ENCODE data around the gene RUNX2. TPM values are rescaled to one million over a fixed set of nuclear protein-coding genes. Genes with fewer than 3 reads are reported as not detected.

Gene RUNX2
- total RNA-seq, 4 donors from 2014 or later = 1.00 to 8.1 (median 3.6) TPM

- no peaks in the 10 kb centered on the region for H3K4me1 ChIP-seq
- no peak overlapping the region for H3K4me3 ChIP-seq
- DNase-seq = no peak
- no peaks in the 10 kb centered on the region for H3K9me3 ChIP-seq
- intact Hi-C loops (cut with DNase I; ENCODE audit: low total_unique reads) = no loop called here
- peaks cover 5% of the 10 kb centered on the region for H3K27me3 ChIP-seq
- WGBS, 2 donors (ENCODE audit: low coverage in 1 of 2) = 77 to 79% methylated on average over 2 of the region's 2 CpGs
- no peaks in the 10 kb centered on the region for H3K36me3 ChIP-seq
- TF ChIP-seq EP300 (IDR thresholded peaks at IDR 0.05; ENCODE audit: low read depth) (no peak), POLR2AphosphoS5 (IDR thresholded peaks at IDR 0.05) (no peak), POLR2A (IDR thresholded peaks at IDR 0.05) (no peak), CTCF (IDR thresholded peaks at IDR 0.05) (no peak)
- in situ Hi-C loops (cut with MboI; ENCODE audit: low pct_ligation_motif_present in 1 of 4, low pct_unique_long_range_greater_than_20kb in 1 of 4, low sequenced_read_pairs in 3 of 4) = no loop called here
- no peak overlapping the region for H3K27ac ChIP-seq
These were observed 70.1 kb downstream of the RUNX2 start for GRCh38 chr6:45398075-45398813.

GRCh38 chr6:45400021-45400420 lies 71.9 kb downstream of the RUNX2 start:
- DNase-seq = no peak
- Histone ChIP-seq H3K27ac (no peak overlapping the region), H3K4me3 (no peak overlapping the region), H3K27me3 (peaks cover 5% of the 10 kb centered on the region), H3K4me1 (no peaks in the 10 kb centered on the region), H3K9me3 (no peaks in the 10 kb centered on the region), H3K36me3 (no peaks in the 10 kb centered on the region)
- in situ Hi-C loops (cut with MboI; ENCODE audit: low pct_ligation_motif_present in 1 of 4, low pct_unique_long_range_greater_than_20kb in 1 of 4, low sequenced_read_pairs in 3 of 4) = loop anchor here in 2 of 4 donors (25.0 kb wide), 1 partner anchor 738 kb away; no protein-coding TSS in a partner anchor
- intact Hi-C loops (cut with DNase I; ENCODE audit: low total_unique reads) = no loop called here
- no peak for TF ChIP-seq POLR2A (IDR thresholded peaks at IDR 0.05)
- TF ChIP-seq CTCF (IDR thresholded peaks at IDR 0.05) = no peak
- TF ChIP-seq EP300 (IDR thresholded peaks at IDR 0.05; ENCODE audit: low read depth) = no peak
- TF ChIP-seq POLR2AphosphoS5 (IDR thresholded peaks at IDR 0.05) = no peak
- 82 to 84% methylated on average over 2 of the region's 2 CpGs for WGBS, 2 donors (ENCODE audit: low coverage in 1 of 2)

- TF ChIP-seq CTCF (IDR thresholded peaks at IDR 0.05) (no peak), POLR2AphosphoS5 (IDR thresholded peaks at IDR 0.05) (no peak), EP300 (IDR thresholded peaks at IDR 0.05; ENCODE audit: low read depth) (no peak), POLR2A (IDR thresholded peaks at IDR 0.05) (no peak)
- H3K4me3 ChIP-seq = no peak overlapping the region
These were observed 83.8 kb downstream of the RUNX2 start for GRCh38 chr6:45411959-45412358.

GRCh38 chr6:45415315-45415714 lies 87.2 kb downstream of the RUNX2 start:
- intact Hi-C loops (cut with DNase I; ENCODE audit: low total_unique reads) = no loop called here
- peaks cover 56% of the 10 kb centered on the region for H3K27me3 ChIP-seq

More at GRCh38 chr6:45411959-45412358, 83.8 kb downstream of the RUNX2 start:
- H3K27me3 ChIP-seq = peaks cover 22% of the 10 kb centered on the region
- H3K4me1 ChIP-seq = no peaks in the 10 kb centered on the region
- DNase-seq = no peak
- intact Hi-C loops (cut with DNase I; ENCODE audit: low total_unique reads) = no loop called here
- 82 to 90% methylated on average over 5 of the region's 5 CpGs for WGBS, 2 donors (ENCODE audit: low coverage in 1 of 2)
- in situ Hi-C loops (cut with MboI; ENCODE audit: low pct_ligation_motif_present in 1 of 4, low pct_unique_long_range_greater_than_20kb in 1 of 4, low sequenced_read_pairs in 3 of 4) = loop anchor here in 3 of 4 donors (10.0 to 25.0 kb wide), 3 partner anchors 303 to 757 kb away; no protein-coding TSS in a partner anchor
- H3K36me3 ChIP-seq = no peaks in the 10 kb centered on the region
- H3K9me3 ChIP-seq = no peaks in the 10 kb centered on the region
- no peak overlapping the region for H3K27ac ChIP-seq

More at GRCh38 chr6:45415315-45415714, 87.2 kb downstream of the RUNX2 start:
- TF ChIP-seq POLR2A (IDR thresholded peaks at IDR 0.05) = no peak
- TF ChIP-seq POLR2AphosphoS5 (IDR thresholded peaks at IDR 0.05) = no peak
- no peak for TF ChIP-seq CTCF (IDR thresholded peaks at IDR 0.05)
- no peak for TF ChIP-seq EP300 (IDR thresholded peaks at IDR 0.05; ENCODE audit: low read depth)
- H3K36me3 ChIP-seq = no peaks in the 10 kb centered on the region
- H3K4me3 ChIP-seq = no peak overlapping the region
- in situ Hi-C loops (cut with MboI; ENCODE audit: low pct_ligation_motif_present in 1 of 4, low pct_unique_long_range_greater_than_20kb in 1 of 4, low sequenced_read_pairs in 3 of 4) = loop anchor here in 3 of 4 donors (10.0 to 25.0 kb wide), 3 partner anchors 299 to 761 kb away; no protein-coding TSS in a partner anchor
- DNase-seq = no peak
- peaks cover 0 to 13% (median 10%) of the 10 kb centered on the region in 4 donors for H3K4me1 ChIP-seq
- 34% methylated on average over 2 of the region's 2 CpGs; no CpG with 5 or more reads in 1 of the 2 donors for WGBS, 2 donors (ENCODE audit: low coverage in 1 of 2)
- no peaks in the 10 kb centered on the region for H3K9me3 ChIP-seq
- H3K27ac ChIP-seq = no peak overlapping the region
